Measurements from ENCODE around the gene RFX6.
"Not testable (repeated sequence)": the region's sequence is repeated elsewhere in the genome, so short reads cannot be mapped to it uniquely, and the experiment has no call there.

The RFX6 gene, protein sequence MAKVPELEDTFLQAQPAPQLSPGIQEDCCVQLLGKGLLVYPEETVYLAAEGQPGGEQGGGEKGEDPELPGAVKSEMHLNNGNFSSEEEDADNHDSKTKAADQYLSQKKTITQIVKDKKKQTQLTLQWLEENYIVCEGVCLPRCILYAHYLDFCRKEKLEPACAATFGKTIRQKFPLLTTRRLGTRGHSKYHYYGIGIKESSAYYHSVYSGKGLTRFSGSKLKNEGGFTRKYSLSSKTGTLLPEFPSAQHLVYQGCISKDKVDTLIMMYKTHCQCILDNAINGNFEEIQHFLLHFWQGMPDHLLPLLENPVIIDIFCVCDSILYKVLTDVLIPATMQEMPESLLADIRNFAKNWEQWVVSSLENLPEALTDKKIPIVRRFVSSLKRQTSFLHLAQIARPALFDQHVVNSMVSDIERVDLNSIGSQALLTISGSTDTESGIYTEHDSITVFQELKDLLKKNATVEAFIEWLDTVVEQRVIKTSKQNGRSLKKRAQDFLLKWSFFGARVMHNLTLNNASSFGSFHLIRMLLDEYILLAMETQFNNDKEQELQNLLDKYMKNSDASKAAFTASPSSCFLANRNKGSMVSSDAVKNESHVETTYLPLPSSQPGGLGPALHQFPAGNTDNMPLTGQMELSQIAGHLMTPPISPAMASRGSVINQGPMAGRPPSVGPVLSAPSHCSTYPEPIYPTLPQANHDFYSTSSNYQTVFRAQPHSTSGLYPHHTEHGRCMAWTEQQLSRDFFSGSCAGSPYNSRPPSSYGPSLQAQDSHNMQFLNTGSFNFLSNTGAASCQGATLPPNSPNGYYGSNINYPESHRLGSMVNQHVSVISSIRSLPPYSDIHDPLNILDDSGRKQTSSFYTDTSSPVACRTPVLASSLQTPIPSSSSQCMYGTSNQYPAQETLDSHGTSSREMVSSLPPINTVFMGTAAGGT

GRCh38 chr6:116876635-116877611 lies at the start of gene RFX6:
TSS of gene RFX6 (plus strand) at chr6:116877242. CDS start at chr6:116877276, 34 bp downstream.
- no peak for FAIRE-seq

DNA sequence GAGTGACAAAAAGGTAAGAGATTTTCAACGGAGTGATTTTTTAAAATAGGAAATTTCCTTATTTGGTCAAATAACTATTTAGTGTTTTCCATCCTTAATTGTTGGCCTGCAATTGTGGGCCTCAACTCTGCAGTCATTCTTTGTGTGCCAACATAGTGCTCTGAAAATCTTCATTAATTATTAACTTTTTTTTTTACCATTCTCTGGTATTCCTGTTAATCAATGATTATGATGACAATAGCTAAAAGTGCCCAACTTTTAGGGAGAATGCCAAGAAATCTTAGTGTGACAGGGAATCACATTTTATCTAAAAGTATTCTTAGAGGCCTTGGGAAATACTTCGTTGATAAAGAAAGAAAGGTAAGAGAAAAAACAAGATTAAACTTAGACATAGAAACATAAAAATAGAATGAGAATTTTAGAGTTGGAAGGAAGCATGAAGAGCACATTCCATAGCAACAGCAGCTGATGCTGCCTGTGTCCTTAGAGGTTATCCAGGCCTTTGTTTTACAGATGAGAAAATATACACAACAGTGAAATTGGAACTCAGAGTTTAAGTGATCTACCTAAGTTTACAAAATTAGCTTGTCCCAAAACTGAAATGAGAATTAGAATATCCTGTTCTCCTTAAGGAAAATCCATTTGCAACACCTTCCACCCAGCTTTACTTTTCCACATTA lies 49.3 kb upstream of the RFX6 start:
- FAIRE-seq, result no peak

GRCh38 chr6:116828983-116829382 lies 48.1 kb upstream of the RFX6 start, which contains the start of gene GPRC6A:
TSS of gene GPRC6A (minus strand) at chr6:116829083. CDS start at chr6:116829013, 70 bp downstream.
- FAIRE-seq, result no peak

GRCh38 chr6:116834526-116834925 lies 42.5 kb upstream of the RFX6 start:
- not testable (repeated sequence) for FAIRE-seq

- FAIRE-seq, result no peak
These were observed 40.3 kb upstream of the RFX6 start for GRCh38 chr6:116836606-116837342.

GRCh38 chr6:116840091-116840490 lies 37.0 kb upstream of the RFX6 start:
- FAIRE-seq, result no peak

GRCh38 chr6:116842459-116842858 lies 34.6 kb upstream of the RFX6 start:
- FAIRE-seq, result no peak

DNA sequence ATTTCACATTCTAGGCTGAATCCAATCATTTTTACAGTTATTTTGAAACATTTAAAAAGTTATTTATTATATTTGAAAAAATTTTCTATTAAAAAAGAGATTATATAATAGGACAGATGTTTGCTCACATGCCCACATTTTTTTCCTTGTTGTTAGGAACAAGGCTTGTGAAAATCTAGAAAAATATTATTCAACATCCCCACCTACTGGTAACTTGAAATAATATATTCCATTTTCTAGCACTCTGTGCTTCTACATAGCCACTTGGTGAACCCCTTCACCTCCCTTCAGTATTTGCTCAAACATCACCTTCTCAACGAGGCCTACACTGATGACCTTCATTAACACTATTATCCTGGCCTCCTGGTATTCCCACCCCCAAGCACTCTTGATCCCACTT lies 29.8 kb upstream of the RFX6 start:
- peak; percentile 88 for FAIRE-seq

GRCh38 chr6:116858060-116858459 lies 19.0 kb upstream of the RFX6 start:
- no peak for FAIRE-seq

GRCh38 chr6:116859264-116859663 lies 17.8 kb upstream of the RFX6 start:
- FAIRE-seq, result peak; percentile 13

GRCh38 chr6:116866281-116866871 lies 10.7 kb upstream of the RFX6 start:
- no peak for FAIRE-seq

- no peak for FAIRE-seq
These were observed 4.3 kb upstream of the RFX6 start for GRCh38 chr6:116872771-116873170.

GRCh38 chr6:116876107-116876506 lies 935 bp upstream of the RFX6 start:
- FAIRE-seq, result no peak

DNA sequence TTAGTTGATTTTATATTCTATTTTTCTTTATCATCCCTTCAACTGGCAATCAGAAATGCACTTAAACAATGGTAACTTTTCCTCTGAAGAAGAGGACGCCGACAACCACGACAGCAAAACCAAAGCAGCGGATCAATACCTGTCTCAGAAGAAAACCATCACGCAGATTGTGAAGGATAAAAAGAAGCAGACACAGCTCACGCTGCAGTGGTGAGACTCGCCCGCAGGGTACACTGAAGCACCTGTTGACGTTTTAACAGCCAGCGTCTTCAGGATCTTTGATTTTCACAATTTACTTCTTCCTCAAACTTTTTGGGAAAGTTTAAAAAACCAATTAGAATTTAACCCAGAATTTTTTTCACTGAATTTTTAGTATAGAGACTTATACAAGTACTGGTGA lies 701 bp downstream of the RFX6 start:
- no peak for FAIRE-seq

GRCh38 chr6:116881236-116881635 lies 4.2 kb downstream of the RFX6 start:
- FAIRE-seq, result peak; percentile 63

- FAIRE-seq, result no peak
These were observed 6.0 kb downstream of the RFX6 start for GRCh38 chr6:116883005-116883404.

GRCh38 chr6:116884530-116884929 lies 7.5 kb downstream of the RFX6 start:
- no peak for FAIRE-seq

DNA sequence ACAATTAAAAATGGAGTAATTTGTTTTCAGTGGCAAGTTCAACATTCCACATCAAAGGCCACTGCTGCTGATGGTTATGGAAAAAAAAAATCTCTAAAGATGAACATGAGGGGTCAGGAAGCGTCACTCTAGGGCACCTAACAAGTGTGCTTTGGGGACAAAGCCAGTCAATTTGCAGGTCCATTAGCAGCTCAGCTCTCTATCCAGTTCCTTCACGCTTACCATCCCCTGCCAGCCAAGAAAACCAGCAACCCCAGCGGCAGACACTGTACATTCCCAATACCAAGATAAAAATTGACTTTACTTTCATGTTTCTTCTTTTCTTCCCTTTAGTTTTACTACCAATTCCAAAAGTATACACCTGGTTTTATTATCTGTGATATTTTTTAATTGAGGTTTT lies 10.1 kb downstream of the RFX6 start:
- no peak for FAIRE-seq

GRCh38 chr6:116887894-116888293 lies 10.9 kb downstream of the RFX6 start:
- FAIRE-seq, result no peak

DNA sequence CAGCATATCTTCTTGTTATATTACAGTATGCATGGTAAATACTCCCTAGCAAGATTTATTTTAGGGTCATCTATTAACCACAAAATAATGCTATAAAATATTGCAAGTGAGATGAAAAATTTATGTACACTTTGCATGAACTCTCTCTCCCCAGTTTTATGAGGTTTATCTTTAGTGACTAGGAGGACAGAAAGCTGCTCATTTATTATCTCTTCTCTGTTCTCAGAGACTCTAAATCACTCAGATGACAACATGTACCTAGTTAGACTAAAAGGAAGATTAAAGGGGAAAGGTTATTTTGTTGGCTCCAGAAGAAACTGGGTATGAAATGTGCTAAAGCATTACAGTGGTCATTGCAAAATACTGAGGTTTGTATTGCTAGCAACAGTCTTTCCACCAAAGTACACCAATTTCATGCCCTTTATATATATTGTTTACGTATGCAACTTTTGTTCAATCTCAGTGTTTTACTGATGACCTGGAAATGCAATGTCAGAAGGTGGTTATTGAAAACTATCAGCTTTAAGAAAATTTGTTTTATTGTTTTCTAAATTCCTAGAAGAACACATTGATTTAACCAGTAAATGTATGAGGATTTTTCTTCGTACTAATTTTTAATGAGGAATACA lies 11.8 kb downstream of the RFX6 start:
- FAIRE-seq, result no peak

Measured in G401.6 (cell line).